Activated CD4-positive, CD25-positive, alpha-beta regulatory T cell treated with anti-CD3 and anti-CD28 coated beads, Interleukin-2, amount 50 U/mL, for 72 hours (primary cell): ENCODE measurements around the gene AGPAT3.

Source experiments
- DNase-seq: peaks from one replicate; pipeline ENCODE4 v3.0.0; 2021

AGPAT3 gene

GRCh38 chr21:43959231-43960116, 94.5 kb downstream of the AGPAT3 start:
- DNase-seq, result no peak

GRCh38 chr21:43961382-43961909, 96.4 kb downstream of the AGPAT3 start:
- no peak for DNase-seq

GRCh38 chr21:43965911-43966585, 101.0 kb downstream of the AGPAT3 start:
- DNase-seq, result no peak

- DNase-seq, result no peak
These were observed 102.0 kb downstream of the AGPAT3 start for GRCh38 chr21:43966946-43967512.

GRCh38 chr21:43967981-43968380, 103.0 kb downstream of the AGPAT3 start:
- no peak for DNase-seq

GRCh38 chr21:43968410-43969114, 103.5 kb downstream of the AGPAT3 start:
- no peak for DNase-seq

GRCh38 chr21:43969115-43969444, 104.1 kb downstream of the AGPAT3 start:
- no peak for DNase-seq

GRCh38 chr21:43970551-43970950, 105.5 kb downstream of the AGPAT3 start:
- no peak for DNase-seq

GRCh38 chr21:43971201-43971991, 106.4 kb downstream of the AGPAT3 start:
- DNase-seq, result no peak

- no peak for DNase-seq
These were observed 106.9 kb downstream of the AGPAT3 start for GRCh38 chr21:43971992-43972255.

GRCh38 chr21:43972850-43973633, 108.0 kb downstream of the AGPAT3 start:
- DNase-seq, result no peak

- no peak for DNase-seq
These were observed 108.6 kb downstream of the AGPAT3 start for GRCh38 chr21:43973634-43973955.

- DNase-seq, result no peak
These were observed 109.9 kb downstream of the AGPAT3 start for GRCh38 chr21:43974791-43975468.

GRCh38 chr21:43975469-43976098, 110.6 kb downstream of the AGPAT3 start:
- peak; percentile 87 for DNase-seq

- DNase-seq, result no peak
These were observed 111.6 kb downstream of the AGPAT3 start for GRCh38 chr21:43976661-43977060.

- no peak for DNase-seq
These were observed 113.0 kb downstream of the AGPAT3 start for GRCh38 chr21:43978060-43978459.

GRCh38 chr21:43979654-43980053, 114.6 kb downstream of the AGPAT3 start:
- DNase-seq, result no peak

GRCh38 chr21:43981151-43981870, 116.3 kb downstream of the AGPAT3 start:
- DNase-seq, result no peak

GRCh38 chr21:43981871-43982210, 116.8 kb downstream of the AGPAT3 start:
- no peak for DNase-seq

GRCh38 chr21:43982489-43983078, 117.6 kb downstream of the AGPAT3 start:
- no peak for DNase-seq
